ENCODE data around the gene OR2A5.

- TF ChIP-seq CTCF (conservative IDR thresholded peaks at IDR 0.05) (no peak), ZFX (IDR thresholded peaks at IDR 0.05) (no peak)
These were observed 9.9 kb upstream of the OR2A5 start for GRCh38 chr7:144038887-144039286.

Data from C4-2B (cell line).